Kidney (tissue), 14 donors: ENCODE data around the gene SORCS3. TPM values are rescaled to one million over a fixed set of nuclear protein-coding genes. Genes with fewer than 3 reads are reported as not detected.

Experiments used
- DNase-seq, 5 donors: peaks; one replicate each; pipeline ENCODE4 v3.0.0-alpha.2; 2013 to 2020
- FAIRE-seq: peaks from 2 replicates; lab custom pipeline; 2012; peaks lifted over from hg19 to GRCh38; lab: Jason Lieb, UNC
- H3K27ac ChIP-seq, 2 donors: one replicate each; pipeline ENCODE4 v1.7.0; 2013; ENCODE audit warnings: low read depth in 2 of 2, low read length in 2 of 2, inconsistent platforms in 1 of 2
- H3K27me3 ChIP-seq: one replicate; pipeline ENCODE4 v1.7.1; 2013; ENCODE audit warnings: low read length, inconsistent platforms; ENCODE audit not compliant: control insufficient read depth, insufficient read depth
- H3K36me3 ChIP-seq, 3 donors: one replicate each; pipeline versions ENCODE4 v1.7.0 to v1.7.1; 2013; ENCODE audit warnings: low read length in 3 of 3, control low read depth in 1 of 3, inconsistent platforms in 1 of 3; ENCODE audit not compliant: insufficient read depth in 3 of 3, control insufficient read depth in 2 of 3
- H3K4me1 ChIP-seq, 3 donors: one replicate each; pipeline versions ENCODE4 v1.7.0 to v1.7.1; 2013; ENCODE audit warnings: low read length in 3 of 3, inconsistent platforms in 1 of 3, low read depth in 1 of 3; ENCODE audit not compliant: control insufficient read depth in 2 of 3, insufficient read depth in 2 of 3
- H3K4me3 ChIP-seq, 3 donors: one replicate each; pipeline versions ENCODE4 v1.7.0 to v1.8.1; 2013; ENCODE audit warnings: low read length in 3 of 3, control low read depth in 1 of 3, inconsistent platforms in 1 of 3
- H3K9ac ChIP-seq, 3 donors: one replicate each; pipeline versions ENCODE4 v1.7.0 to v1.7.1; 2013; ENCODE audit warnings: low read length in 3 of 3, control low read depth in 1 of 3, inconsistent platforms in 1 of 3
- H3K9me3 ChIP-seq, 3 donors: one replicate each; pipeline versions ENCODE4 v1.7.0 to v1.7.1; 2013; ENCODE audit warnings: low read length in 3 of 3, control low read depth in 1 of 3, inconsistent platforms in 1 of 3; ENCODE audit not compliant: control insufficient read depth in 2 of 3, insufficient read depth in 1 of 3
- intact Hi-C: fragments of 100-400 bp; cut with DNase I; formaldehyde crosslinking; loops from one replicate; pipeline ENCODE4 v1.11.1; 2022
- polyA plus RNA-seq: library from polyadenylated mRNA; stranded (reverse); fragments of 350-450 nt; fragmentation: Illumina TruSeq; extraction: RNeasy Lipid Tissue Mini Kit (QIAGEN cat#74804); gene quantifications from one replicate; pipeline ENCODE4 v1.2.3, GENCODE V29; 2014; ENCODE audit warnings: low read depth, low replicate concordance; ENCODE audit not compliant: insufficient read depth
- total RNA-seq: library from RNA; stranded (reverse); fragmentation: NEBNext Ultra II Directional; extraction: Animal tissue kit (Norgen Biotek cat#: 25700); gene quantifications from one replicate; pipeline ENCODE4 v1.2.1, GENCODE V29; 2021
- TF ChIP-seq, protein P1 (sequence below): IDR thresholded peaks from 3 replicates; pipeline ENCODE4 v1.5.1; 2012; ENCODE audit warnings: mild to moderate bottlenecking, moderate library complexity, borderline replicate concordance; ENCODE audit not compliant: insufficient read depth; ENCODE audit errors: extremely low read depth
- donor health status: control.
- donor health status: control.
- donor health status: control.
- donor health status: control.
- donor health status: control.
- donor health status: DM: yes; HTN: yes; CAD: no.
- donor health status: Normal renal cell carcinoma (clear cell type).

SORCS3 gene
- total and polyA plus RNA-seq, 2 donors from 2014 or later, result 0.52 to 1.1 TPM

DNA sequence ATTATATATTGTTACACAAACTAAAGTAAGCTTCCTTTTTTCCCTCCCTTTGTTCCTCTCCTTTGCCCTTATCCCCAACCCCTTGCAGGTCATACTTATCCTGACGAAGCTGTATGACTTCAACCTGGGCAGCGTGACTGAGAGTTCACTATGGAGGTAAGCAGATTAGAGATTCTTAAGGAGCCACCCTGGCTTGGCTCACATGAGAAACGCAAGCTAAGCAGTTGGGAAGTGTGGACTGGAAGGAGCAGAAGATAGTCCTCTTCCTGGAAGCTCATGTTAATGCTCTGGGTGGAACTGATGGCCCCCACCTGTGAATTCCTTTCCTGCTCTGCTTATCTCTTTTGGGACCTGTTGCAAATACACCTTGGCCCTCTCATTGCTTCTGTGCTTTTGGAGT lies 201.6 kb downstream of the SORCS3 start:
- Histone ChIP-seq H3K4me1 (no peaks in the 10 kb centered on the region), H3K27me3 (no peaks in the 10 kb centered on the region), H3K9me3 (no peaks in the 10 kb centered on the region), H3K36me3 (no peaks in the 10 kb centered on the region), H3K27ac (no peak overlapping the region), H3K4me3 (no peak overlapping the region), H3K9ac (no peak overlapping the region)
- FAIRE-seq (no peak), DNase-seq (no peak)
- TF ChIP-seq, protein P1, sequence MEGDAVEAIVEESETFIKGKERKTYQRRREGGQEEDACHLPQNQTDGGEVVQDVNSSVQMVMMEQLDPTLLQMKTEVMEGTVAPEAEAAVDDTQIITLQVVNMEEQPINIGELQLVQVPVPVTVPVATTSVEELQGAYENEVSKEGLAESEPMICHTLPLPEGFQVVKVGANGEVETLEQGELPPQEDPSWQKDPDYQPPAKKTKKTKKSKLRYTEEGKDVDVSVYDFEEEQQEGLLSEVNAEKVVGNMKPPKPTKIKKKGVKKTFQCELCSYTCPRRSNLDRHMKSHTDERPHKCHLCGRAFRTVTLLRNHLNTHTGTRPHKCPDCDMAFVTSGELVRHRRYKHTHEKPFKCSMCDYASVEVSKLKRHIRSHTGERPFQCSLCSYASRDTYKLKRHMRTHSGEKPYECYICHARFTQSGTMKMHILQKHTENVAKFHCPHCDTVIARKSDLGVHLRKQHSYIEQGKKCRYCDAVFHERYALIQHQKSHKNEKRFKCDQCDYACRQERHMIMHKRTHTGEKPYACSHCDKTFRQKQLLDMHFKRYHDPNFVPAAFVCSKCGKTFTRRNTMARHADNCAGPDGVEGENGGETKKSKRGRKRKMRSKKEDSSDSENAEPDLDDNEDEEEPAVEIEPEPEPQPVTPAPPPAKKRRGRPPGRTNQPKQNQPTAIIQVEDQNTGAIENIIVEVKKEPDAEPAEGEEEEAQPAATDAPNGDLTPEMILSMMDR, result no peak
- intact Hi-C loops, result no loop called here

DNA sequence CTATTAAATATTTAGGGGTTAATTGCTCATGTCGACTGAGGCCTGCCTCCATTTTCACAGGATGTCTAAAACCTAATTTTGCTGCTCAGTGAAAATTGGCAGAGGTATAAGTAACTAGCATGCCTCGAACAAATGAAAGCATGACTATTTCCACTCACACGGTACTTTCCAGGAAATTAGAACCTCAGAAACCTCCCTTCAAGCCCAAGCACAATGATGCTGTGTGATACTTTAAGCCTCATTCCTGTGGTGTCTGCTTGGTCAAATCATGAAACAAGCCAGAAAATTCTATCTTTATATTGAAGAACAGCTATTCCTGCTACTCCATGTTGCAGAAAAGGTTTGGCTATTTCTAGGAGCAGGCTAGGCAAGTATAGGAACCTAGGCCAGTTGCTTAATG lies 203.0 kb downstream of the SORCS3 start:
- TF ChIP-seq, protein P1, result no peak
- DNase-seq (no peak), FAIRE-seq (no peak)
- H3K27ac ChIP-seq, result no peak overlapping the region
- no peak overlapping the region for H3K9ac ChIP-seq
- no peaks in the 10 kb centered on the region for H3K4me1 ChIP-seq
- no peak overlapping the region for H3K4me3 ChIP-seq
- H3K27me3 ChIP-seq, result no peaks in the 10 kb centered on the region
- H3K36me3 ChIP-seq, result no peaks in the 10 kb centered on the region
- intact Hi-C loops, result no loop called here
- no peaks in the 10 kb centered on the region for H3K9me3 ChIP-seq

DNA sequence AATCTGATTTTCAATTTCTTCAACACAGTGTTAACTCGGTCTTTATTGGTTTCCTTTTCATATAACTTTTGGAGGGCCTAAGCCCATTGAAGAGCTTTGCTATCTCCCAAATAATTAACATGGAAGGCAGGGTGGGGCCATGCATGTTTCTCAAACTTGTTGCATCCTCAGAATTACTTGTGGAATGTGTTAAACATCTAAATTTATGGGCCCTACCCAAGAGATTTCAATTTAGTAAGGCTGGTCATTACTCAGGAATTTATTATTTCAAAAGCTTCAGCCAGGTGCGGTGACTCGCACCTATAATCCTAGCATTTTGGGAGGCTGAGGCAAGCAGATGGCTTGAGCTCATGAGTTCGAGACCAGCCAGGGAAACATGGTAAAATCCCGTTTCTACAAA lies 208.9 kb downstream of the SORCS3 start:
- Histone ChIP-seq H3K4me1 (no peaks in the 10 kb centered on the region), H3K9me3 (no peaks in the 10 kb centered on the region), H3K9ac (no peak overlapping the region), H3K27me3 (no peaks in the 10 kb centered on the region), H3K4me3 (no peak overlapping the region), H3K27ac (no peak overlapping the region), H3K36me3 (no peaks in the 10 kb centered on the region)
- TF ChIP-seq, protein P1, result no peak
- DNase-seq, result no peak
- intact Hi-C loops, result no loop called here
- FAIRE-seq, result no peak

DNA sequence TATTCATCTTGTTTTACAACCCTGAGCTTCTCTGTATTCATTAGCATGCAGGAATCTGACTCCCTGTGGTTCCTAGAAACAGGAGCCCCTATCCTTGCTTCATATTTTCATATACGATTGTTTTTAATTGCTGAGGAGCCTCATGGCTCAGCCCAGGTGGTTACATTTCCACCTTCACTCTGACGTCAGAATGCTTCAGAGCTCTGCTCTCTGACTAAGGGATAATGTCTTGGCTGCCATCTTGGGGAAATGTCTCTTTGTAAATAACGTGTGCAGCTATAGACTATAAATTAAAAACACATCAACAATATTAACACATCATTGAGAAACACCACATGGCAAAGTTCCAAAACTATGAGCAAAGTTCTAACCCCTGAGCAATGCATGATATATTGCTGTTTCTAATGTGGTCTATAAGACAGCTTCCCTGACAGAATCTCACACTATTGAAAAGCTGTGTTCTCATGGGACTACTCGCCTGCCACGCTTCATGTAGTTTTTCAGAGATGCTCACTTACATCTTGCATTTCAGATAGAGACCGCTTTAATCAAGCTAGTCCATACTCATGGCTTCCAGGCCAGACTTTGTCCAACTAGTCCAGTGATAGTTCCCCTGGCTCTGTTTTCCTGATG lies 227.0 kb downstream of the SORCS3 start:
- intact Hi-C loops, result no loop called here

More for the DNA sequence above, 227.0 kb downstream of the SORCS3 start:
- H3K27ac ChIP-seq, result no peak overlapping the region
- no peaks in the 10 kb centered on the region for H3K9me3 ChIP-seq
- DNase-seq (no peak), FAIRE-seq (no peak)
- no peaks in the 10 kb centered on the region for H3K36me3 ChIP-seq
- TF ChIP-seq, protein P1, result no peak
- no peak overlapping the region for H3K9ac ChIP-seq
- no peaks in the 10 kb centered on the region for H3K4me1 ChIP-seq
- no peak overlapping the region for H3K4me3 ChIP-seq
- H3K27me3 ChIP-seq, result no peaks in the 10 kb centered on the region
